T-helper 1 cell treated with Interleukin-12 subunit alpha and Interleukin-12 subunit beta and Interleukin-4 antibody, amounts not matched to agents 30 μg/mL and 1 μg/mL, for 36 hours (primary cell): ENCODE results near the gene MMAB.

Experiments used
- H3K27ac Mint-ChIP-seq: one replicate; pipeline ENCODE4 v1.8.0; 2021; ENCODE audit warnings: mild to moderate bottlenecking, mixed read lengths
- H3K27me3 Mint-ChIP-seq: one replicate; pipeline ENCODE4 v1.8.0; 2021; ENCODE audit warnings: low read depth, mixed read lengths
- H3K36me3 Mint-ChIP-seq: one replicate; pipeline ENCODE4 v1.8.0; 2021; ENCODE audit warnings: low read depth, mixed read lengths
- H3K4me1 Mint-ChIP-seq: one replicate; pipeline ENCODE4 v1.8.0; 2021; ENCODE audit warnings: low read depth, mixed read lengths
- H3K4me3 Mint-ChIP-seq: one replicate; pipeline ENCODE4 v1.8.0; 2021; ENCODE audit warnings: mild to moderate bottlenecking, moderate library complexity, mixed read lengths
- H3K9me3 Mint-ChIP-seq: one replicate; pipeline ENCODE4 v1.8.0; 2021; ENCODE audit warnings: mixed read lengths

The MMAB gene

GRCh38 chr12:109573029-109573913, at the start of gene MMAB, which contains the start of gene MVK:
TSS of gene MMAB (minus strand) at chr12:109573504. CDS start at chr12:109573480, 24 bp downstream.
TSS of gene MVK (plus strand) at chr12:109573794. CDS start at chr12:109574823, 1,029 bp downstream.
- H3K4me1 Mint-ChIP-seq, result peaks cover 22% of the 10 kb centered on the region
- peaks cover 16% of the 10 kb centered on the region for H3K36me3 Mint-ChIP-seq
- H3K4me3 Mint-ChIP-seq, result peak within 1 kb of the TSS; percentile 94
- H3K27ac Mint-ChIP-seq, result peak within 1 kb of the TSS; percentile 93
- H3K9me3 Mint-ChIP-seq, result no peaks in the 10 kb centered on the region
- H3K27me3 Mint-ChIP-seq, result no peaks in the 10 kb centered on the region

- H3K27me3 Mint-ChIP-seq, result peaks cover 23% of the 10 kb centered on the region
- H3K36me3 Mint-ChIP-seq, result no peaks in the 10 kb centered on the region
- H3K27ac Mint-ChIP-seq, result no peak overlapping the region
- no peak overlapping the region for H3K4me3 Mint-ChIP-seq
- H3K4me1 Mint-ChIP-seq, result no peaks in the 10 kb centered on the region
- no peaks in the 10 kb centered on the region for H3K9me3 Mint-ChIP-seq
Measured at GRCh38 chr12:109621901-109622364, 48.6 kb upstream of the MMAB start.

- no peaks in the 10 kb centered on the region for H3K4me1 Mint-ChIP-seq
- H3K27me3 Mint-ChIP-seq, result peaks cover 24% of the 10 kb centered on the region
- H3K36me3 Mint-ChIP-seq, result no peaks in the 10 kb centered on the region
- H3K9me3 Mint-ChIP-seq, result no peaks in the 10 kb centered on the region
- H3K27ac Mint-ChIP-seq, result no peak overlapping the region
- H3K4me3 Mint-ChIP-seq, result no peak overlapping the region
Measured at GRCh38 chr12:109621211-109621694, 47.9 kb upstream of the MMAB start.

- no peaks in the 10 kb centered on the region for H3K4me1 Mint-ChIP-seq
- H3K36me3 Mint-ChIP-seq, result no peaks in the 10 kb centered on the region
- H3K27ac Mint-ChIP-seq, result no peak overlapping the region
- no peaks in the 10 kb centered on the region for H3K9me3 Mint-ChIP-seq
- H3K4me3 Mint-ChIP-seq, result no peak overlapping the region
- peaks cover 33% of the 10 kb centered on the region for H3K27me3 Mint-ChIP-seq
Measured at GRCh38 chr12:109619002-109619604, 45.8 kb upstream of the MMAB start.

GRCh38 chr12:109618082-109618481, 44.8 kb upstream of the MMAB start:
- Mint-ChIP-seq H3K27me3 (peaks cover 37% of the 10 kb centered on the region), H3K27ac (no peak overlapping the region), H3K4me3 (no peak overlapping the region), H3K4me1 (no peaks in the 10 kb centered on the region), H3K36me3 (no peaks in the 10 kb centered on the region), H3K9me3 (no peaks in the 10 kb centered on the region)

- Mint-ChIP-seq H3K9me3 (no peaks in the 10 kb centered on the region), H3K4me1 (no peaks in the 10 kb centered on the region), H3K27me3 (peaks cover 31% of the 10 kb centered on the region), H3K4me3 (no peak overlapping the region), H3K36me3 (no peaks in the 10 kb centered on the region), H3K27ac (no peak overlapping the region)
Measured at GRCh38 chr12:109617491-109617890, 44.2 kb upstream of the MMAB start.

GRCh38 chr12:109615556-109616229, 42.4 kb upstream of the MMAB start:
- Mint-ChIP-seq H3K36me3 (no peaks in the 10 kb centered on the region), H3K27ac (no peak overlapping the region), H3K4me1 (no peaks in the 10 kb centered on the region), H3K27me3 (peaks cover 17% of the 10 kb centered on the region), H3K4me3 (no peak overlapping the region), H3K9me3 (no peaks in the 10 kb centered on the region)

GRCh38 chr12:109613649-109614455, 40.5 kb upstream of the MMAB start:
- no peaks in the 10 kb centered on the region for H3K36me3 Mint-ChIP-seq
- peaks cover 25% of the 10 kb centered on the region for H3K27me3 Mint-ChIP-seq
- H3K9me3 Mint-ChIP-seq, result no peaks in the 10 kb centered on the region
- H3K4me3 Mint-ChIP-seq, result no peak overlapping the region
- no peaks in the 10 kb centered on the region for H3K4me1 Mint-ChIP-seq
- no peak overlapping the region for H3K27ac Mint-ChIP-seq

GRCh38 chr12:109612975-109613502, 39.7 kb upstream of the MMAB start:
- Mint-ChIP-seq H3K27me3 (peaks cover 31% of the 10 kb centered on the region), H3K9me3 (no peaks in the 10 kb centered on the region), H3K4me3 (no peak overlapping the region), H3K27ac (no peak overlapping the region), H3K36me3 (no peaks in the 10 kb centered on the region), H3K4me1 (no peaks in the 10 kb centered on the region)

- Mint-ChIP-seq H3K27ac (no peak overlapping the region), H3K36me3 (no peaks in the 10 kb centered on the region), H3K4me3 (no peak overlapping the region), H3K9me3 (no peaks in the 10 kb centered on the region), H3K4me1 (no peaks in the 10 kb centered on the region), H3K27me3 (peaks cover 39% of the 10 kb centered on the region)
Measured at GRCh38 chr12:109612003-109612402, 38.7 kb upstream of the MMAB start.

- Mint-ChIP-seq H3K27me3 (peaks cover 38% of the 10 kb centered on the region), H3K4me1 (no peaks in the 10 kb centered on the region), H3K27ac (no peak overlapping the region), H3K4me3 (no peak overlapping the region), H3K36me3 (no peaks in the 10 kb centered on the region), H3K9me3 (no peaks in the 10 kb centered on the region)
Measured at GRCh38 chr12:109611223-109611622, 37.9 kb upstream of the MMAB start.

- Mint-ChIP-seq H3K27me3 (peaks cover 37% of the 10 kb centered on the region), H3K9me3 (no peaks in the 10 kb centered on the region), H3K36me3 (no peaks in the 10 kb centered on the region), H3K27ac (no peak overlapping the region), H3K4me1 (no peaks in the 10 kb centered on the region), H3K4me3 (no peak overlapping the region)
Measured at GRCh38 chr12:109610523-109610922, 37.2 kb upstream of the MMAB start.

- H3K9me3 Mint-ChIP-seq, result no peaks in the 10 kb centered on the region
- no peak overlapping the region for H3K4me3 Mint-ChIP-seq
- peaks cover 40% of the 10 kb centered on the region for H3K27me3 Mint-ChIP-seq
- no peaks in the 10 kb centered on the region for H3K4me1 Mint-ChIP-seq
- H3K27ac Mint-ChIP-seq, result no peak overlapping the region
- H3K36me3 Mint-ChIP-seq, result no peaks in the 10 kb centered on the region
Measured at GRCh38 chr12:109609342-109609741, 36.0 kb upstream of the MMAB start.

- H3K36me3 Mint-ChIP-seq, result no peaks in the 10 kb centered on the region
- H3K9me3 Mint-ChIP-seq, result no peaks in the 10 kb centered on the region
- no peak overlapping the region for H3K27ac Mint-ChIP-seq
- H3K4me1 Mint-ChIP-seq, result no peaks in the 10 kb centered on the region
- H3K4me3 Mint-ChIP-seq, result no peak overlapping the region
- peaks cover 42% of the 10 kb centered on the region for H3K27me3 Mint-ChIP-seq
Measured at GRCh38 chr12:109608793-109609192, 35.5 kb upstream of the MMAB start.
